Measurements from ENCODE around the gene TAF3. TPM values are rescaled to one million over a fixed set of nuclear protein-coding genes. Genes with fewer than 3 reads are reported as not detected.

Gene TAF3
- total and polyA plus RNA-seq, 8 donors = 2.3 to 13.4 (median 6.5) TPM

GRCh38 chr10:8034466-8035005 is 216.2 kb downstream of the TAF3 start:
- H3K36me3 ChIP-seq = no peaks in the 10 kb centered on the region
- no peak for TF ChIP-seq CTCF (IDR thresholded peaks at IDR 0.05)
- no peak for TF ChIP-seq EP300 (IDR thresholded peaks at IDR 0.05)
- no peak for TF ChIP-seq POLR2AphosphoS5 (IDR thresholded peaks at IDR 0.05)
- TF ChIP-seq POLR2A (IDR thresholded peaks at IDR 0.05) = no peak
- intact Hi-C loops (cut with DNase I; ENCODE audit: low total_unique reads) = no loop called here
- H3K9me3 ChIP-seq = peaks cover 0 to 8% (median 0%) of the 10 kb centered on the region in 4 donors
- DNase-seq = peak in 1 of 2 donors; percentile 39
- no peak overlapping the region for H3K27ac ChIP-seq
- peak overlapping the region; percentile 15 to 42 (median 22) for H3K4me3 ChIP-seq
- WGBS, 5 donors = 2 to 4% (median 2%) methylated on average over 6 to 37 of the region's 37 CpGs
- H3K4me1 ChIP-seq = peaks cover 24 to 44% (median 35%) of the 10 kb centered on the region in 4 donors
- peaks cover 46 to 87% (median 83%) of the 10 kb centered on the region in 3 donors for H3K27me3 ChIP-seq

- 5 to 12% (median 9%) methylated on average over 24 to 32 of the region's 32 CpGs for WGBS, 5 donors
- Histone ChIP-seq H3K36me3 (no peaks in the 10 kb centered on the region), H3K9me3 (peaks cover 0 to 8% (median 0%) of the 10 kb centered on the region in 4 donors), H3K27ac (no peak overlapping the region), H3K4me3 (peak overlapping the region; percentile 15 to 42 (median 22)), H3K27me3 (peaks cover 46 to 92% (median 89%) of the 10 kb centered on the region in 3 donors), H3K4me1 (peaks cover 24 to 44% (median 35%) of the 10 kb centered on the region in 4 donors)
- no peak for TF ChIP-seq EP300 (IDR thresholded peaks at IDR 0.05)
- TF ChIP-seq POLR2AphosphoS5 (IDR thresholded peaks at IDR 0.05) = no peak
- no peak for TF ChIP-seq CTCF (IDR thresholded peaks at IDR 0.05)
- no peak for TF ChIP-seq POLR2A (IDR thresholded peaks at IDR 0.05)
- peak in 1 of 2 donors; percentile 58 for DNase-seq
- intact Hi-C loops (cut with DNase I; ENCODE audit: low total_unique reads) = no loop called here
Observed at GRCh38 chr10:8035006-8035640, 216.8 kb downstream of the TAF3 start.

- Histone ChIP-seq H3K4me1 (peaks cover 24 to 44% (median 35%) of the 10 kb centered on the region in 4 donors), H3K4me3 (no peak overlapping the region), H3K27me3 (peaks cover 46 to 99% (median 96%) of the 10 kb centered on the region in 3 donors), H3K27ac (no peak overlapping the region), H3K36me3 (no peaks in the 10 kb centered on the region), H3K9me3 (peaks cover 0 to 8% (median 0%) of the 10 kb centered on the region in 4 donors)
- intact Hi-C loops (cut with DNase I; ENCODE audit: low total_unique reads) = no loop called here
- TF ChIP-seq CTCF (IDR thresholded peaks at IDR 0.05) = no peak
- no peak for TF ChIP-seq EP300 (IDR thresholded peaks at IDR 0.05)
- TF ChIP-seq POLR2AphosphoS5 (IDR thresholded peaks at IDR 0.05) = no peak
- no peak for TF ChIP-seq POLR2A (IDR thresholded peaks at IDR 0.05)
- 8 to 15% (median 10%) methylated on average over 44 to 47 of the region's 47 CpGs for WGBS, 5 donors
- DNase-seq = no peak
Observed at GRCh38 chr10:8035641-8036470, 217.6 kb downstream of the TAF3 start.

- TF ChIP-seq EP300 (IDR thresholded peaks at IDR 0.05) = no peak
- TF ChIP-seq CTCF (IDR thresholded peaks at IDR 0.05) = no peak
- TF ChIP-seq POLR2A (IDR thresholded peaks at IDR 0.05) = no peak
- H3K4me3 ChIP-seq = no peak overlapping the region
- H3K4me1 ChIP-seq = peaks cover 24 to 44% (median 35%) of the 10 kb centered on the region in 4 donors
- 9 to 14% (median 11%) methylated on average over 12 to 18 of the region's 18 CpGs for WGBS, 5 donors
- no peak for DNase-seq
- peaks cover 46 to 100% (median 96%) of the 10 kb centered on the region in 3 donors for H3K27me3 ChIP-seq
- H3K27ac ChIP-seq = no peak overlapping the region
- intact Hi-C loops (cut with DNase I; ENCODE audit: low total_unique reads) = no loop called here
- peaks cover 0 to 8% (median 0%) of the 10 kb centered on the region in 4 donors for H3K9me3 ChIP-seq
- no peaks in the 10 kb centered on the region for H3K36me3 ChIP-seq
Observed at GRCh38 chr10:8036506-8037198, 218.3 kb downstream of the TAF3 start.

All from stomach (tissue), 9 donors.